T-helper 22 cell (primary cell): ENCODE results near the gene FEZ2.
A peak's percentile ranks its signal among the peaks of the same experiment; 100 is the strongest.
"Not testable (repeated sequence)": the region's sequence is repeated elsewhere in the genome, so short reads cannot be mapped to it uniquely, and the experiment has no call there.

Experiments used
- DNase-seq: peaks from one replicate; pipeline ENCODE4 v3.0.0-alpha.2; 2020; ENCODE audit warnings: low read depth

Gene FEZ2, protein sequence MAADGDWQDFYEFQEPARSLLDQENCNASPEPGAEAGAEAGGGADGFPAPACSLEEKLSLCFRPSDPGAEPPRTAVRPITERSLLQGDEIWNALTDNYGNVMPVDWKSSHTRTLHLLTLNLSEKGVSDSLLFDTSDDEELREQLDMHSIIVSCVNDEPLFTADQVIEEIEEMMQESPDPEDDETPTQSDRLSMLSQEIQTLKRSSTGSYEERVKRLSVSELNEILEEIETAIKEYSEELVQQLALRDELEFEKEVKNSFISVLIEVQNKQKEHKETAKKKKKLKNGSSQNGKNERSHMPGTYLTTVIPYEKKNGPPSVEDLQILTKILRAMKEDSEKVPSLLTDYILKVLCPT

GRCh38 chr2:36597532-36598377, at the start of gene FEZ2:
TSS of gene FEZ2 (minus strand) at chr2:36598168. CDS start at chr2:36598142, 26 bp downstream.
- DNase-seq: peak; percentile 41

DNA sequence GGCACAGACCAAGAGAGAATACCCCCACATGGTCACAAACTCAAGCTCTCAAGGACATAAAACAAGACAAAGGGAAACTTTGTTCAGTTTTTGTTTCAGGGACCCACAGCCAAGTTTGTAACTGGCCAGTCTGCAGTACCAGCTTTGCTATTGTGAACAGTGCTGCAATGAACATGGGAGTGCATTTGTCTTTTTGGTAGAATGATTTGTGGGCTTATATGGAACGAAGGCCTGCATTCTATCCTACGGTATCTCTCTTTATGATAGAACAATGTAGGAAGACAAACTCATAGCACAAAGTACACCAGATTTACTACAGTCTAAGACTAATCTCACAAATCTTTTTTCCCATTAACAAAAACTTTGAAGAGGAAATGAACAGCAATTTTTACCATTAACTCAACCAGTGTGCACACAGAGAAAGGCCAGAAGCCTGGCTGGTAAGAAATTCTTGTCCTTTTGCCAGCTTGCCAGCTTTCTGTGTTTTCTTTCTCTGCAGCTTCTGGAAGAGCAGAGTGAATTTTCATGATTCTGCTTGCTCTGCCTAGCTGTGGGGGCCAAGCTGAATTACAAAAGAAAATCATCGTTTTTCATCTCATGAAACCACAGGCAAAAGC, 37.1 kb upstream of the FEZ2 start:
- DNase-seq: no peak

GRCh38 chr2:36633470-36634092, 35.6 kb upstream of the FEZ2 start:
- no peak for DNase-seq

DNA sequence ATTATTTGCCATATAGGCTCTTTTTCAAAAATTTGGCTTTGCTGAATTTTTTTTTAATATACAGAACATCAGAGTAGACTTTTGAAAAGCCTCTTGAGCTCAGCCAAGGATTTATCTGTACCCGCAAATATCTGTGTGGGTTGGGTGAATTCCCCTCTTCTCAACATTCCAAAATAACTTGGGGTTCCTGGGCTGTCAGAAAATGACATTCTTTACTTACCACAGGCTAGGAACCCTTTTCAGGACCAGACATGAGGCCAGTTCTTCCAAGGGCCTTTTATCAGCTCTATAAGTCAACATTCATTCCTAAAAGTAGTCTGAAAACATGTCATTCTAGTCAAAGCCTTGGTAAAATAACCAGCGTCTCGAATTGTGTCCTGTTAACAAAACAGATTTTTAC, 28.8 kb upstream of the FEZ2 start:
- DNase-seq: no peak

- no peak for DNase-seq
Measured at GRCh38 chr2:36626071-36626470, 28.1 kb upstream of the FEZ2 start.

- no peak for DNase-seq
Measured at GRCh38 chr2:36625304-36625703, 27.3 kb upstream of the FEZ2 start.

- DNase-seq: no peak
Measured at GRCh38 chr2:36620321-36620720, 22.4 kb upstream of the FEZ2 start.

DNA sequence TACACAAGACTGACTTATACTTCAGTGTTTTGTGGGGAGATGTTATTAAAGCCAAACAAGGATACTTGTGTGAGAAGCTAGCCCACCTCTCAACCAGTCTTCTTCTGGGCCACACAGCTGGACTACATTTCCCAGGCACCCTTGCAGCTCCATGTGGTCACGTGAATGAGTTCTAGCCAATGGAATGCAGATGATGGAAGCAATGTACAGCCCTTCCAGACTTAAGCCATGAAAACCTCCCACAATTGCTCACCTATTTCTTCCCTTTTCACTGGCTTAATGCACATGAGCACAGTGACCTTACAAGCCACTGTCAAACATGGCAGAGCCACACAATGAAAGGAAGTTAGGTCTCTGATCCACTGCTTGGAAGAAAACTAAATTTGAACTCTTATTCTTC, 20.4 kb upstream of the FEZ2 start:
- no peak for DNase-seq

GRCh38 chr2:36616947-36617346, 19.0 kb upstream of the FEZ2 start:
- no peak for DNase-seq

- no peak for DNase-seq
Measured at GRCh38 chr2:36615222-36615621, 17.3 kb upstream of the FEZ2 start.

DNA sequence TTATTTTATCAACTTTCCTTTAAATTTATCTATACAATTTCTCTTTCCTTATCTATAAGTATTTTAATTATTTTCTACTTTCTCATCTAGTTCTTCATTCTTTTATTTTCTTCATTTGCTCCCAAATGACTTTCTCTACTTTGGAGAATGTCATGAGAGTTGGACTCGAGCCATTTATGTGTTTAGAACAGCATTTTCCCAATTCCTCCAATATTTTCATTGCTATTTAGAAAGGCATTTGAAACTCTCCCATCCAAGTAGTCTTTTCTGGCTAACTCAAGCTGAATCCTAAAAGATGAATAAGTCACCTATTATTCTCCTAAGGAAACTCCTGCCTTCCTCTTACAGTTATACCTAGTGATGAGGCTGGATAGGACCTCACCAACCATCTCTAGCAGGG, 15.8 kb upstream of the FEZ2 start:
- no peak for DNase-seq

DNA sequence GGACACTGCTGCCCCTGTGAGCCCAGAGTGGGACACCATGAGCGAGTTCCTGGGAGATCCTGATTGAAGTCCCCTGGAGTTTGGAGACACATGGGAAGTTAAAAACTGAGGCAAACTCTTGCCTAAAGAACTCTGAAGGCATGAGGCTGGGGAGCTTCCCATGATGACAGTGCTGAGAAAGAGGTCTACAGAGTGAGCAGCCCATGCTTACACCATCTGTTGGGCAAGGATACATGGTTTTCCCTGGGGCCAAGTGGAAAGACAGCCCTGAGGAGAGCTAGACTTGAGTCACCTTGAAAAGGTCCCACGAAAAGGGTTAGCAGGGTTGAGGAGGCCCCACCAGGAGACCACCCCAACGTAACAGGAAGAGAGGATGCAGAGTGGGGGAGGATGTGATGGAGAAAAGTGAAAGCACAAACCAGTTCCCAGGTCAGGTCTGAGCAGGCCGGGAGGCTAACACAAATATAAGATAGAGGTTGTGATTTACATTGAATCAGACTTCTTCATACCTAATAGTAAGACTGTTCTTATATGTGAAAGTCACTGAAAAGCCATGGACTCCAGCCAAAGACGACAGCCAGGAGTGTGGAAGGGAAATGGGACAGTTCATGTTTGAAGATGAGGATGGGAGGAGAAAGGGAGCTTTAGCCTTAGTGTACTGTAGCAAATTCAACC, 13.5 kb upstream of the FEZ2 start:
- no peak for DNase-seq

DNA sequence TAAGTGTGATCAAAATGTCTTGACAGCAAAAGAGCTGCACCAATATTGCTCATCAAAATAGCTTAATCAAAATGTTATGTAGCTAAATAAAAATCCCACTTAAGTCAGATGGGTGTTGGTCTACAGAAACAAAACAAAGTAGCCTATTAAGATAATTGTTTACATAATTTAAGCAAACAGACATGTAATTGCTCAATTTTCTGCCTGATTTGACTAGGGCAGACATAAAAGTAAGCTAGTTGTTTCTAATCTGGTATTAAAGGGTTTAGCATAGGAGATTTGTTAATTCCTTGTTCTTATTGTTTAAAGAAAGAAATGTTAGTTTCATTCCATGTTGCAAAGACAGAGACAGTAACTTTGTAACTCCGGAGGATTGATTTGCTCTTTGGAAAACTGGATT, 11.5 kb upstream of the FEZ2 start:
- DNase-seq: no peak

DNA sequence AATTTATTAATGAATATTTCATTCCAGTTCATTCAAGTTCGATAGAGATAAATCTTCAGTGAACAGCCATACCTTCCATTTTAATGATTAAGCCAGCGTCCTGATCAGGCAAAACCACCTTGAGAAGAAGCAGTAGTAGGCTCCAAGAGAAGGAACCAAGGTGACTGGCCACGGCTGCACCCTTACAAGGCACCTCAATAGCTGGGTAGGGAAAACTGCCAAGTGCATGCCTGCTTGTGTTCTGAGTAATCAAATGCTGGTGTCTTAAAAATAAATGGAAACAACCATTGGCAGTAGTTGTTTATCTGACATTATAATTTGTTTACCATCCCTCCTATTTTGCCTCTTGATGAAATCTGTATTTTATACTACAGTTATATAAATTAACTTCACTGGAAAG, 10.0 kb upstream of the FEZ2 start:
- DNase-seq: no peak

- DNase-seq: no peak
Measured at GRCh38 chr2:36606925-36607324, 9.0 kb upstream of the FEZ2 start.

DNA sequence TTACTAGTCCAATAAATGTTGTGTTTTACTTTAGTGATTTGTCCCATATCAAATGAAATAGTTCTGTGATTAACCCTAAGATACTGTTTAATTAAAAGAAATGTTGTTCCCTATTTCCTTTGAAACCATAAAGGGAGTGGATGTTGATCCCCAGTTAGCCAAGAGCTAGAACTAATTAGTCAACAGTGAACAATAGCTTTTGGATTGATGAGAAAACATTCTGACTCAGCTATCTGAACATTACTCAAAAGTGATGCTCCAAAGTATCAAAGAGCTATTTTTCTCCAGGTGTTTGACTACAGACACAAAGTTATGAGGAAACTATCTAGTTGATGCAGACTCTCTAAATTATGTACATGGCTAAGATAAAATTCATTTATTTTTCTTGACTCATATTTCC, 7.3 kb upstream of the FEZ2 start:
- no peak for DNase-seq

GRCh38 chr2:36603629-36604028, 5.7 kb upstream of the FEZ2 start:
- DNase-seq: not testable (repeated sequence)

DNA sequence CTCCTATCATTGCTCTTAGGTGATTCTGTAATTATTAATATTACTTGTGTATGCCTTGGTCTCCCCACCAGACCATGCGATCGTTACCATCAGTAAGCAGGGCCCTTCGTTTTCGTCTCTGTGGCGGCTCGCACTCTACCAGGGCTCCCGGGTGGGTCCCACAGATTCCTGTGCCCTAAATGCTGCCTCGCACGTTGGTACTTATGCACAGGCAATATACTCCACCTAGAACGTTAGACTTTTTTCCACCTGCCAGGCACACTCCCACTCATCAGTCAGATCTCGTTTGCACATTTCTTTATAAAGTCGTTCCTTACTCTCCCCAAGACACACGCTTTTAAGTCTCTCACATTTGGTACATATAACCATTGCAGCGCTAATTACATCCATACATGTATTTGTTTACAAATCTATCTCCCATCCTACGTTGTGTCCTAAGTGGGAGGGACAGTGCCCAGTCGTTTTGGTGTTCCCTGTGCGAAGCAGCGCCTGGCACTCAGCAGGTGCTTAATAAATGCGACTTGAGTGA, 901 bp downstream of the FEZ2 start:
- no peak for DNase-seq

GRCh38 chr2:36596397-36596796, 1.6 kb downstream of the FEZ2 start:
- DNase-seq: no peak

- no peak for DNase-seq
Measured at GRCh38 chr2:36594849-36595248, 3.1 kb downstream of the FEZ2 start.

DNA sequence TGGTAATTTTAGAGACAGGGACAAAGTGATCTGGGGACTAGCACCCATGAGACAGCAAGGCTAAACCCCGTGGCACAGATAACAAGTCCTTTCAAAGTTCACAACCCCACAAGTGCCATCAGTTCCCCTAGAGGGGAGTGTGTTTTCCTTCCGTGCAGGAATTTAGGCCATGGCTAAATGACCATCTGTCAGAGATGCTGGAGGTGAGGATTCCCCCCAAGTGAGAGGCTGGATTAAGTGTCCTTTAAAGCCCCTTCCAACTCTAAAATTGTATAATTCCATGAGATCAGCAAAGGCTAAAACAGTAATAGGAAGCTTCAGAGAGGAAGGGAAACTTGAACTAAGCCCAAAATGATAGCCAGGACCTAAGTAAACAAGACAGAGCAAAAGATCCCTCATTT, 8.7 kb downstream of the FEZ2 start:
- no peak for DNase-seq

DNA sequence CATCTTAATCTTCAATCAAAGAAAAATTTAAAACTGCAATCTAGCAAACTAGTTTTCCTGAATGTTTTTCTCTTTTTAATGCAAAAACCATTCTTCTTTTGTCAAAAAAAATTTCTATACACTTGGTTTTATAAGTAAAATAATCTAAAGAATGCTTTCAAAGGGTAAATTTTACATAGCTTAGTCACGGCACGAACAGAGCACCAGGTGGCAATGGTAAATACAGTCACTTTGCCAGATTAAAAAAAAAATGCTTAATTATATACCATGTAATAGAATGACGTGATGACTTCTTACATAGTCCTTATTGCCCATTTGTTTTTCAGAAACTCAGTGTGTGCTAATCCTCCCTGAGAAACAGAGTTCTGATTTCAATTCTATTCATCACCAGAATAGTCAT, 10.4 kb downstream of the FEZ2 start:
- no peak for DNase-seq
